Fibroblast of villous mesenchyme (primary cell): ENCODE data around the gene AIP. TPM values are rescaled to one million over a fixed set of nuclear protein-coding genes. Genes with fewer than 3 reads are reported as not detected.
"Not testable (repeated sequence)": the region's sequence is repeated elsewhere in the genome, so short reads cannot be mapped to it uniquely, and the experiment has no call there.

Experiments used
- DNase-seq: peaks from one replicate; pipeline ENCODE4 v3.0.0-alpha.2; 2010; ENCODE audit warnings: low read depth
- H3K4me3 ChIP-seq: 2 replicates; pipeline ENCODE4 v1.5.1; 2011; ENCODE audit warnings: low read depth, mild to moderate bottlenecking, low read length
- CTCF ChIP-seq: IDR thresholded peaks from 2 replicates; pipeline ENCODE4 v1.5.1; 2012; ENCODE audit warnings: low read depth, mild to moderate bottlenecking, low read length; ENCODE audit not compliant: insufficient read depth
- total RNA-seq: library from RNA; depleted of rRNA; stranded (reverse); fragments of >200 nt; gene quantifications from 2 replicates; pipeline ENCODE4 v1.2.3, GENCODE V29; 2012

Gene AIP
- total RNA-seq, 1 donor = 42.7 TPM

- no peak for TF ChIP-seq CTCF
- peak; percentile 61 for DNase-seq
- H3K4me3 ChIP-seq = peak overlapping the region; percentile 65
These were observed 18.2 kb upstream of the AIP start for GRCh38 chr11:67464411-67465188.

- TF ChIP-seq CTCF = no peak
- no peak for DNase-seq
- H3K4me3 ChIP-seq = peak overlapping the region; percentile 65
These were observed 17.7 kb upstream of the AIP start for GRCh38 chr11:67465189-67465510.

GRCh38 chr11:67465530-67465929 lies 17.3 kb upstream of the AIP start:
- DNase-seq, H3K4me3 ChIP-seq: not testable (repeated sequence)

- no peak for DNase-seq
- TF ChIP-seq CTCF = no peak
- H3K4me3 ChIP-seq = no peak overlapping the region
These were observed 16.5 kb upstream of the AIP start for GRCh38 chr11:67466367-67466766.

- H3K4me3 ChIP-seq = no peak overlapping the region
- DNase-seq = no peak
These were observed 15.7 kb upstream of the AIP start for GRCh38 chr11:67466962-67467771.

GRCh38 chr11:67468056-67468455 lies 14.8 kb upstream of the AIP start:
- no peak for TF ChIP-seq CTCF
- peak overlapping the region; percentile 67 for H3K4me3 ChIP-seq
- DNase-seq = no peak

More at GRCh38 chr11:67466962-67467771, 15.7 kb upstream of the AIP start:
- TF ChIP-seq CTCF = no peak

- no peak for DNase-seq
- peak overlapping the region; percentile 67 for H3K4me3 ChIP-seq
- no peak for TF ChIP-seq CTCF
These were observed 14.4 kb upstream of the AIP start for GRCh38 chr11:67468456-67468758.
